Stimulated activated naive B cell treated with anti-CD40 and anti-IgM and Interleukin-4, amounts not matched to agents 10 μg/mL and 1 μg/mL and 100 μg/mL, for 72 hours (primary cell): Measurements from ENCODE around the gene CD300H.
"Not testable (repeated sequence)": the region's sequence is repeated elsewhere in the genome, so short reads cannot be mapped to it uniquely, and the experiment has no call there.

Experiments used
- ATAC-seq, 2 donors: fragments of 150-1000 bp; cut with Tn5 transposase; replicated peaks; 2 replicates each; pipeline ENCODE4 v1.10.0; 2021; ENCODE audit warnings: moderate library complexity in 1 of 2
- DNase-seq: peaks from one replicate; pipeline ENCODE4 v3.0.0; 2021
- H3K27ac Mint-ChIP-seq: one replicate; pipeline ENCODE4 v1.8.0; 2022; ENCODE audit warnings: mild to moderate bottlenecking, mixed read lengths
- H3K27me3 Mint-ChIP-seq, 2 donors: one replicate each; pipeline ENCODE4 v1.8.0; 2022; ENCODE audit warnings: mixed read lengths in 2 of 2
- H3K36me3 Mint-ChIP-seq, 2 donors: one replicate each; pipeline ENCODE4 v1.8.0; 2022; ENCODE audit warnings: mixed read lengths in 2 of 2, mild to moderate bottlenecking in 1 of 2
- H3K4me1 Mint-ChIP-seq, 2 donors: one replicate each; pipeline ENCODE4 v1.8.0; 2022; ENCODE audit warnings: mixed read lengths in 2 of 2, mild to moderate bottlenecking in 1 of 2
- H3K4me3 Mint-ChIP-seq, 2 donors: one replicate each; pipeline ENCODE4 v1.8.0; 2022; ENCODE audit warnings: mild to moderate bottlenecking in 2 of 2, mixed read lengths in 2 of 2, moderate library complexity in 1 of 2
- H3K9me3 Mint-ChIP-seq, 2 donors: one replicate each; pipeline ENCODE4 v1.8.0; 2022; ENCODE audit warnings: mixed read lengths in 2 of 2, mild to moderate bottlenecking in 1 of 2

The CD300H gene

DNA sequence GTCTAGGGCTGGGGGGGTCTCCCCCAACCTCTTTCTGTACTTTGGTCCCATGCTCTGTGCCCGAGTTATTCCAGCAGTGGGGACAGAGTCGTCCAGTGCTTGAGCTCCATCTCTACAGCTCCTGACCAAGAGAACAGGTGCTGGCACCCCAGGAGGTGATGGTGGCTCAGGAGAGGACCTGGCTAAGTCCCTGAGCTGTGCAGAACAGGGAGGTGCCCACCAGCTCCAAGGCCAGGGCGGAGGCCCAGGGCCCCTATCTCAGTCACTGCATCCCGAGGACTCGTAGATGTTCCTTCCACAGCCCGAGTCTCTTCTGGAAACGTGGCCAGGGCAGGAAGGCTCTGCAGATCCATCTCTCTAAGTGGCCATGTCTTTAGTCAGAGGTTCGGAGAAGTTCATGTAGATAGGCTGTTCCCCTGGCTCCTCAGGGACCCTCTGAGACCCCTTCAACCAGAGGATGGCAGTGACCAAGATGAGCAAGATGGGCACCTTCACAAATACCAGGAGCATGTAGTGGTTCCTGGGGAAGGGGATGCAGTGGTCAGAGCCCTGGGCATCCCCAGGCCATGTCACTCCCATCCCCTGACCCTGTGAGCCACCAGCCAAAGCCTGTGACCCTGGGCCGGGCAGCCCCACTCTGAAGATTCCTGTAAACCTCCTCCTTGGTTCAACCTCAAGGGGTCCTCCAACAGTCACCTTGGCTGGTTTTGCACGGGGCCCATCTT lies 44.8 kb downstream of the CD300H start:
- Mint-ChIP-seq H3K4me3 (no peak overlapping the region), H3K4me1 (peaks cover 33 to 74% of the 10 kb centered on the region in 2 donors), H3K9me3 (peaks cover 12 to 13% of the 10 kb centered on the region in 2 donors), H3K36me3 (peaks cover 46 to 62% of the 10 kb centered on the region in 2 donors), H3K27me3 (peaks cover 0 to 17% of the 10 kb centered on the region in 2 donors), H3K27ac (peak overlapping the region; percentile 80)
- DNase-seq (no peak), ATAC-seq (no peak)

DNA sequence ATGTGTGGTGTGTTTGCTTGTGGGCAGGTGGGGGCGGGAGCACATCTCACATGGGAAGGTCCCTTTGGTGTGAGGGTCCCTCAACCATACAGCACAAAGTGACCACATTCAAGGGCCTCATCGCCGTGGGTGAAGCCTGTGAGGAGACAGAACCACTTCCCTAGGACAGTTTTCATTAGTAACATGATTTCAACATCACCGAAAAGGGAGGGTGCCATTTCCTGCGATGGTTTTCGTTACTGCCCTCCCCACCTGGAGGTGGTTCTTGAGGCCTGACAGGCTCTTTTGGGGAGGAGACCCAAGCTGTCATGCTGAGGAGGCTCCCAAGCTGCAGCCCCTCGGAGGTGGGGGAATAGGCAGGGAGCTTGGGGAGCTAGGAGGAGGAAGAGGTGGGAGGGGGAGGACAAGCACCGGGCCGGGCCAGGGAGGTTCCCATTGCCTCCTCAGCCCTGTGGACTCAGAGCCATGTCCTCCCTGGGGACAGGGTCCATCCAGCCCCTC lies 45.6 kb downstream of the CD300H start:
- Mint-ChIP-seq H3K36me3 (peaks cover 46 to 60% of the 10 kb centered on the region in 2 donors), H3K4me3 (peak overlapping the region in 1 of 2 donors; percentile 32), H3K9me3 (peaks cover 12 to 16% of the 10 kb centered on the region in 2 donors), H3K27me3 (peaks cover 0 to 17% of the 10 kb centered on the region in 2 donors), H3K27ac (peak overlapping the region; percentile 87), H3K4me1 (peaks cover 28 to 72% of the 10 kb centered on the region in 2 donors)
- ATAC-seq = peak; percentile 60 to 70
- peak; percentile 50 for DNase-seq

DNA sequence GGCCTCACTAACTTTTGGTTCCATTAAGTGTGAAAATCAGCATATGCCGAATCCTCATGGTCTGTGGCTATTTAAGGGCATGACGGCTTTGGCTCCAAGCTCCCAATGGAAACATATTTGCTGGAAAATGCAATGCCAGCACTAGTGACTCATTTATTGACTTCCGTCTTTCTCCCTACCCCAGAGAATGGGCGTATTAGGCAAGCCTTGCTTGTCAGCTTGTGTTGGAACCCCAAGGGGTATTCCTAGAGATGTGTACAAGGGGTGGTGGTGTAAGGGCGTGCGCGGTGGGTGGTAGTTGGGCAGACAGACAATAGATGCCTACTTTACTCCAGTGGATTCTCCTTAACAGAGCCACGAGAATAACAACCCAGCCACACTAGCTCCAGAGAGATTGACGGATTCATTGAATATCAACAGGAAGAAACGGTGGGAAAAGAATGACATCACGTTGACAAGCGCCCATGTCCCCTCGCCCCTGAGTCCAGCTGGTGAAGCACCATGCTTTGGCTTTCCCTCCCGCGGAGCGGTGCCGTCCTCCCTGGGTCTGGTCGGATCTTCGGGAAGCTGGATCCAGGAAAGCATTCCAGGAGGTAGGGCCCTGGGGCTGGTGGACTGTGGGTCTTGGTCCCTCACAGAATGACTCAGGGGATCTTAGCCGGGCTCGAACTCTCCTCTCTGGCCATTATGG lies 46.4 kb downstream of the CD300H start:
- peaks cover 0 to 17% of the 10 kb centered on the region in 2 donors for H3K27me3 Mint-ChIP-seq
- DNase-seq (no peak), ATAC-seq (no peak)
- peaks cover 33 to 77% of the 10 kb centered on the region in 2 donors for H3K4me1 Mint-ChIP-seq
- H3K4me3 Mint-ChIP-seq = peak overlapping the region in 1 of 2 donors; percentile 12
- H3K27ac Mint-ChIP-seq = peak overlapping the region; percentile 87
- H3K9me3 Mint-ChIP-seq = peaks cover 13 to 16% of the 10 kb centered on the region in 2 donors
- peaks cover 45 to 62% of the 10 kb centered on the region in 2 donors for H3K36me3 Mint-ChIP-seq

DNA sequence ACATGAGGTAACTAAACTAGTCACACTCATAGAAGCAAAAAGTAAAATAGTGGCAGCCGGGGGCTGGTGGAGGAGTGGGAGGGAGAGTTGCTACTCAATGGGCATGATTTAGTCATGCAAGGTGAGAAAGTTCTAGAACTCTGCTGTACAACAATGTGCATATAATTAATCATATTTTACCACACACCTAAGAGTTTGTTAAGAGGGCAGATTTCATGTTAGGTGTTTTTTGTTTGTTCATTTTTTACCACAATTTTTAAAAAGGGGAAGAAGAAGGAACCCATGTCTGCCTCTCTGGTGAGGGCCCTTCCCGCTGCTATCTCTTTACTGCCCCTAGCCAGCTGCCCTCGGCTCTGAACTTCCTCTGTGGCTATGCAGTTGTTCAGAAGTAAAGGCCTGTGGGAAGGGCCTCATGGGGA lies 47.3 kb downstream of the CD300H start:
- H3K36me3 Mint-ChIP-seq = peaks cover 43 to 62% of the 10 kb centered on the region in 2 donors
- H3K9me3 Mint-ChIP-seq = peaks cover 17 to 20% of the 10 kb centered on the region in 2 donors
- peaks cover 36 to 77% of the 10 kb centered on the region in 2 donors for H3K4me1 Mint-ChIP-seq
- peak overlapping the region in 1 of 2 donors; percentile 32 for H3K4me3 Mint-ChIP-seq
- ATAC-seq = peak; percentile 85 to 88
- DNase-seq = peak; percentile 54
- peaks cover 0 to 11% of the 10 kb centered on the region in 2 donors for H3K27me3 Mint-ChIP-seq
- H3K27ac Mint-ChIP-seq = peak overlapping the region; percentile 92

DNA sequence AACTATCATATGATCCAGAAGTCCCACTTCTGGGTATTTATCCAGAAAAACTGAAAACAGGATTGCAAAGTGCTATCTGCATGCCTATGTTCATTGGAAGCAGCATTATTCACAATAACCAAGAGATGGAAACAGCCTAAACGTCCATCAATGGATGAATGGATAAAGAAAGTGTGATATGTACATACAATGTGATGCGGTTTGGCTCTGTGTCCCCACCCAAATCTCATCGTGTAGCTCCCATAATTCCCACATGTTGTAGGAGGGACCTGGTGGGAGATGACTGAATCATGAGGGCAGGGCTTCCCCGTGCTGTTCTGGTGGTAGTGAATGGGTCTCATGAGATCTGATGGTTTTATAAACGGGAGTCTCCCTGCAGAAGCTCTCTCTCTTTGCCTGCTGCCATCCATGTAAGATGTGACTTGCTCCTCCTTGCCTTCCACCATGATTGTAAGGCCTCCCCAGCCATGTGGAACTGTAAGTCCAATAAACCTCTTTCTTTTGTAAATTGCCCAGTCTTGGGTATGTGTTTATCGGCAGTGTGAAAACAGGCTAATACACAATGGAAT lies 48.8 kb downstream of the CD300H start:
- H3K4me3 Mint-ChIP-seq, ATAC-seq, DNase-seq: not testable (repeated sequence)
- Mint-ChIP-seq H3K4me1 (peaks cover 42 to 78% of the 10 kb centered on the region in 2 donors), H3K27ac (peak overlapping the region; percentile 17), H3K27me3 (peaks cover 9 to 17% of the 10 kb centered on the region in 2 donors), H3K9me3 (peaks cover 28 to 29% of the 10 kb centered on the region in 2 donors), H3K36me3 (peaks cover 44 to 64% of the 10 kb centered on the region in 2 donors)

DNA sequence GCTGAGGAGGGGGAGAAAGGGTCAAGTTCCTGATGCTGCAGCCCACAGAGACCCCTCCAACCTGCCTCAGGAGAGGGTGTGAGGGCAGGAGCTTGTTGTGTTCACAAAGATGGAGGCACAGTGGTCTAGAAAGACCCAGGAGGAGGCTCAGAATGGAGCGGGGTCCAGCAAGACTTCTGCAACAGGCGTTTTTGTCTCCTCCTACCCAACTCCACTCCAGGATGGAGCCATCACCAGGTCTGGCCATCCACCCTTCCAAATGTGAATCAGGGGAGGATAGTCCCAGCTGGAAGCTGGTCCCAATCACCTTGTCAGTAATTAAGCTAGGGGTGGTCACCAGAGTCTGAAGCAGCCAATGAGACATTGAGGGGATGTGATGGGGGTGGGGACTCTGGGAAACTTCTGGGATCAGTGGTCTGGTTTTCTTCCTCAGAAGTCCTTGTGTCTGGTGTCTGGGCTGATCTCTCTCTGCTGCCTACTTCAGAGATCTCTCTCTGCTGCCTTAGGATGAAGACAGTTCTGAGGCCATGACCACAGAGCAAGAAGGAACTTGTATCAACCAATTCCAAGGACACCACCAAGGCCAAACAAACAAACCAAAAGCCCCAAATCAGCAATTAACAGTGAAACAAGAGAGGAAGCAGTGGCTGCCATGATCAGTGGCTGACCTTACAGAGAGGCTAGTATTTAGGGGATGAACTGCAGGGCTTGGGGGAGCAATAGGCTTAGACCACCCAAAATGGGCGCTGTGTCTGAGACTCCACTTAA lies 50.6 kb downstream of the CD300H start:
- no peak overlapping the region for H3K4me3 Mint-ChIP-seq
- DNase-seq = no peak
- H3K36me3 Mint-ChIP-seq = peaks cover 32 to 54% of the 10 kb centered on the region in 2 donors
- H3K27ac Mint-ChIP-seq = no peak overlapping the region
- peaks cover 23 to 24% of the 10 kb centered on the region in 2 donors for H3K9me3 Mint-ChIP-seq
- peaks cover 9 to 11% of the 10 kb centered on the region in 2 donors for H3K27me3 Mint-ChIP-seq
- peaks cover 52 to 81% of the 10 kb centered on the region in 2 donors for H3K4me1 Mint-ChIP-seq
- ATAC-seq = no peak

DNA sequence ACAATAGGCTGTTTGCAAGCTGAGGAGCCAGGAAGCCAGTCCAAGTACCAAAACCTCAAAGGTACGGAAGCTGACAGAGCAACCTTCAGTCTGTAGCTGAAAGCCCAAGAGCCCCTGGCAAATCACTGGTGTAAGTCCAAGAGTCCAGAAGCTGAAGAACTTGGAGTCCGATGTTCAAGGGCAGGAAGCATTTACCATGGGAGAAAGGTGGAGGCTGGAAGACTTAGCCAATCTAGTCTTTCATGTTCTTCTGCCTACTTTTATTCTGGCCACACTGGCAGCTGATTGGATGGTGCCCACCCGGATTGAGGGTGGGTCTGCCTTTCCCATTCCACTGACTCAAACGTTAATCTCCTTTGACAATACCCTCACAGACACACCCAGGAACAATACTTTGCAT lies 51.4 kb downstream of the CD300H start:
- peaks cover 28 to 51% of the 10 kb centered on the region in 2 donors for H3K36me3 Mint-ChIP-seq
- H3K27me3 Mint-ChIP-seq = peaks cover 9 to 15% of the 10 kb centered on the region in 2 donors
- peaks cover 52 to 81% of the 10 kb centered on the region in 2 donors for H3K4me1 Mint-ChIP-seq
- DNase-seq = no peak
- H3K27ac Mint-ChIP-seq = no peak overlapping the region
- H3K9me3 Mint-ChIP-seq = peaks cover 26 to 29% of the 10 kb centered on the region in 2 donors
- no peak overlapping the region for H3K4me3 Mint-ChIP-seq
- ATAC-seq = no peak

DNA sequence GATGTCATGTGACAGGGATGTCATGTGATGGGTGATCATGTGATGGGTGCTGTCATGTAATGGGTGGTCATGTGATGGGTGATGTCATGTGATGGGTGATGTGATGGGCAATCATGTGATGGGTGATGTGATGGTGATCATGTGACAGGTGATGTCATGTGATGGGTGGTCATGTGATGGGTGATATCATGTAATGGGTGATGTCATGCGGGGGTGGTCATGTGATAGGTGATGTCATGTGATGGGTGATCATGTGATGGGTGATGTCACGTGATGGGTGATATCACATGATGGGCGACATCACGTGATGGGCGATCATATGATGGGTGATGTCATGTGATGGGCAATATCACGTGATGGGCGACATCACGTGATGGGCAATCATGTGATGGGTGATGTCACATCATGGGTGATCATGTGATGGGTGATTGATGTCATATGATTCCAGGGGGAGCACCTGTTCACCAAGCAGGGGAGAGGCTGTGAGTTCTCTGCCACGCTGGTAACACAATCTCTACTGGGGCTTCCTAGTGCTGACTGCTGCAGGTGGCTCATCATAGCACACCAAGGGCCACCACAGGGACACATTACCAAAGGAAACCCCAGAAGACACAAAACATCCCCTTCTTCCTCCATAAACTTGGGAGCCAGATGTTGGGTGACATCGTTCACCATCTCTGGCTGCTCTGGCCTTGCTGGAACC lies 52.5 kb downstream of the CD300H start:
- peaks cover 9 to 15% of the 10 kb centered on the region in 2 donors for H3K27me3 Mint-ChIP-seq
- peaks cover 24 to 27% of the 10 kb centered on the region in 2 donors for H3K9me3 Mint-ChIP-seq
- H3K4me3 Mint-ChIP-seq = peak overlapping the region; percentile 62 to 81
- peak overlapping the region; percentile 99 for H3K27ac Mint-ChIP-seq
- peaks cover 25 to 47% of the 10 kb centered on the region in 2 donors for H3K36me3 Mint-ChIP-seq
- peaks cover 48 to 69% of the 10 kb centered on the region in 2 donors for H3K4me1 Mint-ChIP-seq
- DNase-seq = no peak
- peak; percentile 13 to 18 for ATAC-seq

DNA sequence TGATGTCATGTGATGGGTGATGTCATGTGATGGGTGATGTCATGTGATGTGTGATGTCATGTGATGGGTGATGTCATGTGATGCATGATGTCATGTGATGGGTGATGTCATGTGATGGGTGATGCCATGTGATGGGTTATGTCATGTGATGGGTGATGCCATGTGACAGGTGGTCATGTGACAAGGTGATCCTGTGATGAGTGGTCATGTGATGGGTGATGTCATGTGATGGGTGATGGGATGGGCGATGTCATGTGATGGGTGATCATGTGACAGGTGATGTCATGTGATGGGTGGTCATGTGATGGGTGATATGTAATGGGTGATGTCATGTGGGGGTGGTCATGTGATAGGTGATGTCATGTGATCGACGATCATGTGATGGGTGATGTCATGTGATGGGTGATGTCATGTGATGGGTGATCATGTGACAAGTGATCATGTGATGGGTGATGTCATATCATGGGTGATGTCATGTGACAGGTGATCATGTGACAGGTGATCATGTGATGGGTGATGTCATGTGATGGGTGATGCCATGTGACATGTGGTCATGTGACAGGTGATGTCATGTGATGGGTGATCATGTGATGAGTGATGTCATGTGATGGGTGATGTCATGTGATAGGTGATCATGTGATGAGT lies 53.2 kb downstream of the CD300H start:
- peaks cover 47 to 63% of the 10 kb centered on the region in 2 donors for H3K4me1 Mint-ChIP-seq
- DNase-seq = peak; percentile 59
- peak; percentile 18 to 28 for ATAC-seq

DNA sequence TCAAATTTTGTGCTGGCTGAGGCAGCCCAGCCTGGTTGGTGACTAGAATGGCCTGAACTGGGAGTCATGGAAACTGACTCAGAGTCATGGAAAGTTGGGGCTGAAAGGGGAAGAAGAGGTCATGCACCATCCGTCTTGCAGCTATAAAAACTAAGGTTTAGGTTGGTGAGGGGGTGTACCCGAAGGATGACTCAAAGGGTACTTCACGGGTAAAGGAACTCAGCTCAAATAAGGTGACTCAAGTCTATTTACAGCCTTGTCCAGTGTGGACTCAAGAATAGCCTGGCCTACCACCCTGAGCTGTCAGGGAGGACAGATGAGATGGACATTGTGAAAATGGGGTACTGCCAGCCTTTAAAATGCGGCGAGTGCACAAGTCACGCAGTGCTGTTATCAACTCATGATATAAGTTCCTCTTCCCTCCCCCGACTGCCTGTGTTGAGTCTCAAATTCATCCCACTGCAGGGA lies 54.7 kb downstream of the CD300H start:
- ATAC-seq (peak; percentile 89 to 91), DNase-seq (peak; percentile 80)
- H3K27ac Mint-ChIP-seq = peak overlapping the region; percentile 99
- H3K36me3 Mint-ChIP-seq = peaks cover 23 to 35% of the 10 kb centered on the region in 2 donors
- peaks cover 9 to 15% of the 10 kb centered on the region in 2 donors for H3K27me3 Mint-ChIP-seq
- H3K9me3 Mint-ChIP-seq = peaks cover 21 to 27% of the 10 kb centered on the region in 2 donors
- peaks cover 47 to 63% of the 10 kb centered on the region in 2 donors for H3K4me1 Mint-ChIP-seq
- peak overlapping the region; percentile 57 to 73 for H3K4me3 Mint-ChIP-seq

More for the DNA sequence above, 53.2 kb downstream of the CD300H start:
- H3K9me3 Mint-ChIP-seq = peaks cover 21 to 27% of the 10 kb centered on the region in 2 donors
- peaks cover 9 to 15% of the 10 kb centered on the region in 2 donors for H3K27me3 Mint-ChIP-seq
- peak overlapping the region; percentile 99 for H3K27ac Mint-ChIP-seq
- H3K36me3 Mint-ChIP-seq = peaks cover 23 to 45% of the 10 kb centered on the region in 2 donors
- peak overlapping the region; percentile 62 to 81 for H3K4me3 Mint-ChIP-seq

DNA sequence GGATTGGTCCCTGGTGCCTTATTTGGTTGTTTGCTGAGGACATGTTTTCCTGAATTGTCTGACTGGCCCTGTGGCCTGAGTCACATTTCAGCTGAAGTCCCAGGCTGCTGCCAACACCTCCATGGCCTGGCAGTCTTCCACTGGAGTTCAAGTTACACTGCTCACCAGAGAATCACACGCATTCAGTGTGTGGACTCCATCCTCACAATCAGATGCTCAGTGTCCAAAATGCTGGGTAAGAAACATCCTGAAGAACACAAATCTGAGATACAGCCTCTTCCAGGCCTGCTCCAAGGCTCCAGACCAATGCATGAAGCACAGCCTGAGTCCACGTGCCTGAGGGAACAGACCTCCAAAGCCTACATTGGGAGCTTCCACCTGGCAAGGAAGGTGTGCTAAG lies 55.3 kb downstream of the CD300H start:
- Mint-ChIP-seq H3K9me3 (peaks cover 21 to 26% of the 10 kb centered on the region in 2 donors), H3K4me3 (peak overlapping the region; percentile 54 to 73)

More for the DNA sequence above, 55.3 kb downstream of the CD300H start:
- Mint-ChIP-seq H3K27ac (peak overlapping the region; percentile 99), H3K36me3 (peaks cover 23 to 34% of the 10 kb centered on the region in 2 donors), H3K4me1 (peaks cover 47 to 61% of the 10 kb centered on the region in 2 donors), H3K27me3 (peaks cover 9 to 15% of the 10 kb centered on the region in 2 donors)
- ATAC-seq (no peak), DNase-seq (no peak)
